Gastrocnemius medialis (tissue), 4 donors: ENCODE data around the gene NPAS2.

Experiments used
- POLR2A ChIP-seq, 2 donors: fragments of 450-650 bp; IDR thresholded peaks; one replicate each; pipeline ENCODE4 v1.6.1; 2017; ENCODE audit warnings: antibody characterized with exemption in 2 of 2, mild to moderate bottlenecking in 2 of 2, moderate library complexity in 2 of 2
- TF ChIP-seq, protein P1 (sequence below), 5 experiments: fragments of 450-650 bp in 3 of 5; fragments of 200-600 bp in 2 of 5; sonication (generic) in 2 of 5; IDR thresholded peaks in 4 of 5; conservative IDR thresholded peaks in 1 of 5; 1 replicate in 4 of 5; 2 replicates in 1 of 5; pipeline ENCODE4 v1.5.1; 2016 to 2019; ENCODE audit warnings: antibody characterized with exemption in 5 of 5, mild to moderate bottlenecking in 3 of 5, moderate library complexity in 3 of 5

DNA sequence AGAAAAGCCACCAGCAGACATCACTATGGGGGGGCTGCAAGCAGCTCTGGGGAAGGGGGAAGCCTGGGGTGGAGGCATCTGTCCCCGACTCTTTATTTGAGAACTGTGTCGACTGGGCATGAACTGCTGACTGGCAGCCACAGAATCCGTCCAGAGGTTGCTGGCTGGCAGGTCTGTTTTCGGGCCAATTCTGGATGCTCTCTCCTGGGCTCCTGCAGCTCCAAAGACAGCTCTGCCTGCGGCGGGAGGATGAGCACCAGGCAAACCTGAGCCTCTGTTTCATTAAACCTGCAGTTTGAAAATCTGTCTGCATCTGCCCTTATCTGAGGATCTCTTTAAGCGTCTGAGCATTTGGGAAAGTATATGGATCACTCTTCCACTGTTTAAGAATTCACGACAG, 147.8 kb downstream of the NPAS2 start:
- no peak for TF ChIP-seq POLR2A (IDR thresholded peaks at IDR 0.05)
- TF ChIP-seq, protein P1, sequence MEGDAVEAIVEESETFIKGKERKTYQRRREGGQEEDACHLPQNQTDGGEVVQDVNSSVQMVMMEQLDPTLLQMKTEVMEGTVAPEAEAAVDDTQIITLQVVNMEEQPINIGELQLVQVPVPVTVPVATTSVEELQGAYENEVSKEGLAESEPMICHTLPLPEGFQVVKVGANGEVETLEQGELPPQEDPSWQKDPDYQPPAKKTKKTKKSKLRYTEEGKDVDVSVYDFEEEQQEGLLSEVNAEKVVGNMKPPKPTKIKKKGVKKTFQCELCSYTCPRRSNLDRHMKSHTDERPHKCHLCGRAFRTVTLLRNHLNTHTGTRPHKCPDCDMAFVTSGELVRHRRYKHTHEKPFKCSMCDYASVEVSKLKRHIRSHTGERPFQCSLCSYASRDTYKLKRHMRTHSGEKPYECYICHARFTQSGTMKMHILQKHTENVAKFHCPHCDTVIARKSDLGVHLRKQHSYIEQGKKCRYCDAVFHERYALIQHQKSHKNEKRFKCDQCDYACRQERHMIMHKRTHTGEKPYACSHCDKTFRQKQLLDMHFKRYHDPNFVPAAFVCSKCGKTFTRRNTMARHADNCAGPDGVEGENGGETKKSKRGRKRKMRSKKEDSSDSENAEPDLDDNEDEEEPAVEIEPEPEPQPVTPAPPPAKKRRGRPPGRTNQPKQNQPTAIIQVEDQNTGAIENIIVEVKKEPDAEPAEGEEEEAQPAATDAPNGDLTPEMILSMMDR (IDR thresholded peaks at IDR 0.05 in 4 of 5, conservative IDR thresholded peaks at IDR 0.05 in 1 of 5): no peak
